Gastroesophageal sphincter (tissue), 3 donors: ENCODE results near the gene LAMA3.

Experiments
- CTCF ChIP-seq, 4 experiments: fragments of 200-600 bp in 2 of 4; fragments of 450-650 bp in 2 of 4; sonication (generic) in 1 of 4; IDR thresholded peaks; one replicate each; pipeline ENCODE4 v1.5.1; 2017 to 2019; ENCODE audit warnings: antibody characterized with exemption in 4 of 4, mild to moderate bottlenecking in 2 of 4, moderate library complexity in 2 of 4
- EP300 ChIP-seq: sonication (generic); formaldehyde crosslinking; IDR thresholded peaks from one replicate; pipeline ENCODE4 v1.6.1; 2017; ENCODE audit warnings: antibody characterized with exemption, mild to moderate bottlenecking
- POLR2A ChIP-seq, 2 donors: fragments of 450-650 bp; IDR thresholded peaks; one replicate each; pipeline ENCODE4 v1.6.1; 2017; ENCODE audit warnings: antibody characterized with exemption in 2 of 2, mild to moderate bottlenecking in 2 of 2, moderate library complexity in 1 of 2
- POLR2AphosphoS5 ChIP-seq: sonication (generic); formaldehyde crosslinking; IDR thresholded peaks from one replicate; pipeline ENCODE4 v1.6.1; 2017; ENCODE audit warnings: antibody characterized with exemption

GRCh38 chr18:23689616-23690504, 607 bp downstream of the LAMA3 start:
- TF ChIP-seq CTCF (IDR thresholded peaks at IDR 0.05) (no peak), POLR2AphosphoS5 (no peak), POLR2A (IDR thresholded peaks at IDR 0.05) (peak in 1 of 2 donors; percentile 24), EP300 (no peak)
